GM18909 (cell line): ENCODE data around the gene SLC30A7.
"Not testable (repeated sequence)": the region's sequence is repeated elsewhere in the genome, so short reads cannot be mapped to it uniquely, and the experiment has no call there.

Source experiments
- ATAC-seq: cut with Tn5 transposase; IDR thresholded peaks from one replicate; pipeline ENCODE4 v1.9.1; 2021; ENCODE audit warnings: mild to moderate bottlenecking; ENCODE audit not compliant: unreplicated experiment, poor library complexity

Gene SLC30A7

GRCh38 chr1:100933555-100933954 lies 37.7 kb downstream of the SLC30A7 start:
- ATAC-seq = not testable (repeated sequence)

- ATAC-seq = no peak
Measured at GRCh38 chr1:100936194-100936967, 40.5 kb downstream of the SLC30A7 start.

- no peak for ATAC-seq
Measured at GRCh38 chr1:100941098-100941527, 45.2 kb downstream of the SLC30A7 start.

GRCh38 chr1:100941580-100942216 lies 45.8 kb downstream of the SLC30A7 start:
- ATAC-seq = no peak

GRCh38 chr1:100942304-100943046 lies 46.6 kb downstream of the SLC30A7 start:
- ATAC-seq = no peak

- ATAC-seq = no peak
Measured at GRCh38 chr1:100943533-100943932, 47.6 kb downstream of the SLC30A7 start.

- not testable (repeated sequence) for ATAC-seq
Measured at GRCh38 chr1:100946064-100946463, 50.2 kb downstream of the SLC30A7 start.

- not testable (repeated sequence) for ATAC-seq
Measured at GRCh38 chr1:100947816-100948215, 51.9 kb downstream of the SLC30A7 start.

- ATAC-seq = not testable (repeated sequence)
Measured at GRCh38 chr1:100948721-100949405, 53.0 kb downstream of the SLC30A7 start.

- peak; percentile 95 for ATAC-seq
Measured at GRCh38 chr1:100949515-100950158, 53.7 kb downstream of the SLC30A7 start.

- ATAC-seq = no peak
Measured at GRCh38 chr1:100950337-100950736, 54.4 kb downstream of the SLC30A7 start.

- ATAC-seq = no peak
Measured at GRCh38 chr1:100950781-100951180, 54.9 kb downstream of the SLC30A7 start.

- ATAC-seq = no peak
Measured at GRCh38 chr1:100952104-100952745, 56.3 kb downstream of the SLC30A7 start.

- not testable (repeated sequence) for ATAC-seq
Measured at GRCh38 chr1:100952970-100953369, 57.1 kb downstream of the SLC30A7 start.

GRCh38 chr1:100953960-100954730 lies 58.3 kb downstream of the SLC30A7 start:
- ATAC-seq = no peak

- ATAC-seq = no peak
Measured at GRCh38 chr1:100955322-100955721, 59.4 kb downstream of the SLC30A7 start.

- ATAC-seq = no peak
Measured at GRCh38 chr1:100959502-100960060, 63.7 kb downstream of the SLC30A7 start.

- no peak for ATAC-seq
Measured at GRCh38 chr1:100960098-100960497, 64.2 kb downstream of the SLC30A7 start.
